ENCODE results near the gene GNRH2. TPM values are rescaled to one million over a fixed set of nuclear protein-coding genes. Genes with fewer than 3 reads are reported as not detected.
"Not testable (repeated sequence)": the region's sequence is repeated elsewhere in the genome, so short reads cannot be mapped to it uniquely, and the experiment has no call there.

GNRH2 gene
- total and polyA plus RNA-seq, 8 donors: not detected

DNA sequence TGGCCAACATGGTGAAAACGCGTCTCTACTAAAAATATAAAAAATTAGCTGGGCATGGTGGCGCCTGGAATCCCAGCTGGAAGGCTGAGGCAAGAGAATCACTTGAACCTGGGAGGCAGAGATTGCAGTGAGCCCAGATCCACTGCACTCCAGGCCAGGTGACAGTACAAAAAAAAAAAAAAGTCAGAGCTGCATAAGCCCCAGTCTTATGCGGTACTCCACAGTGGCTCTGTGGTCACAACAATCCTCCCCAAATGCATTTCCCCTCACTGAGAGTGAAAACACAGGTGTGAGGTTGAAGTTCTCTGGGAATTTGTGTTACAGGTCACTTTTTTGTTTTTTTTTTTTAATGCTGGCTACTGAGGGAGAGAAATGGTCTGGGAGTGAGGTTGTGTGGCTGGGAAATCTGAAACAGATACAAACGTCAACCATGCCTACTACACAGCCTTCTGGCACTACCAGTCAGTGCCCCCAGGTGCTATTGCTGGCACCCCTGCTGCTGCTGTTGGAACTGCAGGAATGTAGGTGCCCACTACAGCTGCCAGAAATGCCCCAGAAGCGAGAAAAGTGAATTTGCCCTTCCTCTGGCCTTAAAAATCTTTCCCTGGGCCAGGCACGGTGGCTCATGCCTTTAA, 8.1 kb downstream of the GNRH2 start:
- peaks cover 0 to 8% (median 6%) of the 10 kb centered on the region in 3 donors for H3K4me1 ChIP-seq
- DNase-seq (no peak), FAIRE-seq (no peak), ATAC-seq (no peak)
- intact Hi-C loops (cut with DNase I): loop anchor here in 1 of 3 donors (10.0 kb wide), 1 partner anchor 63 kb away; no protein-coding TSS in a partner anchor
- TF ChIP-seq, protein P1, sequence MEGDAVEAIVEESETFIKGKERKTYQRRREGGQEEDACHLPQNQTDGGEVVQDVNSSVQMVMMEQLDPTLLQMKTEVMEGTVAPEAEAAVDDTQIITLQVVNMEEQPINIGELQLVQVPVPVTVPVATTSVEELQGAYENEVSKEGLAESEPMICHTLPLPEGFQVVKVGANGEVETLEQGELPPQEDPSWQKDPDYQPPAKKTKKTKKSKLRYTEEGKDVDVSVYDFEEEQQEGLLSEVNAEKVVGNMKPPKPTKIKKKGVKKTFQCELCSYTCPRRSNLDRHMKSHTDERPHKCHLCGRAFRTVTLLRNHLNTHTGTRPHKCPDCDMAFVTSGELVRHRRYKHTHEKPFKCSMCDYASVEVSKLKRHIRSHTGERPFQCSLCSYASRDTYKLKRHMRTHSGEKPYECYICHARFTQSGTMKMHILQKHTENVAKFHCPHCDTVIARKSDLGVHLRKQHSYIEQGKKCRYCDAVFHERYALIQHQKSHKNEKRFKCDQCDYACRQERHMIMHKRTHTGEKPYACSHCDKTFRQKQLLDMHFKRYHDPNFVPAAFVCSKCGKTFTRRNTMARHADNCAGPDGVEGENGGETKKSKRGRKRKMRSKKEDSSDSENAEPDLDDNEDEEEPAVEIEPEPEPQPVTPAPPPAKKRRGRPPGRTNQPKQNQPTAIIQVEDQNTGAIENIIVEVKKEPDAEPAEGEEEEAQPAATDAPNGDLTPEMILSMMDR (IDR thresholded peaks at IDR 0.05): no peak
- H3K9me3 ChIP-seq: no peaks in the 10 kb centered on the region
- H3K36me3 ChIP-seq: peaks cover 0 to 14% (median 11%) of the 10 kb centered on the region in 3 donors
- 72 to 78% methylated on average over 7 of the region's 7 CpGs for WGBS, 2 donors
- H3K4me3 ChIP-seq: no peak overlapping the region
- no peak overlapping the region for H3K27ac ChIP-seq
- H3K27me3 ChIP-seq: no peaks in the 10 kb centered on the region

DNA sequence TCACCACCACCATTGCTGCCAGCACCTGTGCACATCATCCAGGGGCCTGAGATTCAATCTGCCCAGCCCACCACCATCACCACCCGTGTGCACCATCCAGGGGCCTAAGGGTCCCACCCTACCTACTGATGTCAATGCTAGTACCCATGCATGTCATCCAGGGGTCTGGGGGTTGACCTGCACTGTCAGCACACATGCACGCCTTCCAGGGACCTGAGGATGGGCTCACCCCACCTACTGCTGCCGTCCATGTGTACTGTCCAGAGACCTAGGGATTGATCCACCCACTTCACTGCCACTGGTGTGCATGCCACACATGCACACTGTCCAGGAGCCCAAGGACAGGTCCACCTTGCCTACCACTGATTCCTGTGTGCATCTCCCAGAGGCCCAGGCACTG, 16.1 kb downstream of the GNRH2 start:
- no peak for DNase-seq
- WGBS, 2 donors: 76 to 93% methylated on average over 3 of the region's 3 CpGs

DNA sequence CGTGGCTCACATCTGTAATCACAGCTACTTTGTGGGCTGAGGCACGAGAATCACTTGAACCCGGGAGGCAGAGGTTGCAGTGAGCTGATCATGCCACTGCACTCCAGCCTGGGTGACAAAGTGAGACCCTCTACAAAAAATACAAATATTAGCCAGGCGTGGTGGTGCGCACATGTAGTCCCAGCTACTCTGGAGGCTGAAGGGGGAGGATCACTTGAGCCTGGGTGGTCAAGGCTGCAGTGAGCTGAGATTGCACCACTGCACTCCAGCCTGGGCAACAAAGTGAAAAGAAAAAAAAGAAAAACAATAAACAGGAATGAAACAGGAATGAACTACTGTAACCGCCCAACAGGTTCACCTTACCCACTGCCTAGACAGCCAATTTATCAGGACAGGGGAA, 20.7 kb downstream of the GNRH2 start:
- 71 to 73% methylated on average over 6 of the region's 6 CpGs for WGBS, 2 donors
- FAIRE-seq; H3K4me1 ChIP-seq; H3K36me3 ChIP-seq; ATAC-seq; H3K9me3 ChIP-seq; H3K27ac ChIP-seq; intact Hi-C loops (cut with DNase I); H3K27me3 ChIP-seq; H3K4me3 ChIP-seq; DNase-seq: not testable (repeated sequence)

More for the DNA sequence above, 16.1 kb downstream of the GNRH2 start:
- intact Hi-C loops (cut with DNase I): loop anchor here in 1 of 3 donors (10.0 kb wide), 1 partner anchor 55 kb away; no protein-coding TSS in a partner anchor
- no peaks in the 10 kb centered on the region for H3K4me1 ChIP-seq
- H3K27me3 ChIP-seq: no peaks in the 10 kb centered on the region
- no peaks in the 10 kb centered on the region for H3K36me3 ChIP-seq
- H3K4me3 ChIP-seq: no peak overlapping the region
- H3K9me3 ChIP-seq: no peaks in the 10 kb centered on the region
- FAIRE-seq: no peak
- no peak for ATAC-seq
- TF ChIP-seq, protein P1 (IDR thresholded peaks at IDR 0.05): no peak
- no peak overlapping the region for H3K27ac ChIP-seq

DNA sequence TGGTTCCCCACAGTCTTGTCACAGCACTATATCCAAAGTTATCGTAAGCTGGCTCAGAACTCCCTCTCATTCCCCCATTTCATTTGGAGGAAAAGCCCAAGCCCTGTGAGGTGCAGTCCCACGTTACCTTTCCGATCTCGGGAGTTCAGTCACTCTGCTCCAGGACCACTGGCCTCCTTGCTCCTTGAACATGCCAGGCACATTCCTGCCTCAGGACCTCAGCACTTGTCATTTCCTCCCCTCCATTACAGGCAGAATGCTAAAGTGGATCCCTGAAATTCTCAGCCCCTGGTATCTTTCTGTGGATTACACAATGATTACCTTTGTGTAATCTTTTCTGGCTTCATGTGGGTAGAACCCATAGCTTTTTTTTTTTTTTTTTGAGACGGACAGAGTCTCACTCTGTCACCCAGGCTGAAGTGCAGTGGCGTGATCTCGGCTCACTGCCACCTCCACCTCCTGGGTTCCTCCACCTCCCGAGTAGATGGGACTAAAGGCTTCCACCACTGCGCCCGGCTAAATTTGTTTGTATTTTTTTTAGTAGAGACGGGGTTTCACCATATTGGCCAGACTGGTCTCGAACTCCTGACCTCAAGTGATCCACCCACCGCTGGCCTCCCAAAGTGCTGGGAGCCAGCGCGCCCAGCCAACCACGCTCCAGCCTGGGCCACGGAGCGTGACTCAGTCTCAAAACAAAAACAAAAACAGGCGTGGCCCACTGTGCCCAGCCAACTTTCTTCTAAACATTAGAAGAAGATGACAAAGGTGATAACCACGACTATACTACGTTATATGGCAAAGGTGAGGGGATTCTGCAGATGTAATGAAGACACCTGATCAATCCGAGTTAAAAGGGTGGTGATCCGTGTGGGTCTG, 24.0 kb downstream of the GNRH2 start:
- DNase-seq (no peak), ATAC-seq (no peak), FAIRE-seq (no peak)
- intact Hi-C loops (cut with DNase I): no loop called here
- Histone ChIP-seq H3K4me1 (no peaks in the 10 kb centered on the region), H3K4me3 (no peak overlapping the region), H3K36me3 (no peaks in the 10 kb centered on the region), H3K27me3 (no peaks in the 10 kb centered on the region), H3K9me3 (no peaks in the 10 kb centered on the region), H3K27ac (no peak overlapping the region)
- TF ChIP-seq, protein P1 (IDR thresholded peaks at IDR 0.05): no peak
- 65 to 81% methylated on average over 23 of the region's 23 CpGs for WGBS, 2 donors

- DNase-seq: no peak
- TF ChIP-seq, protein P1 (IDR thresholded peaks at IDR 0.05): no peak
- no peaks in the 10 kb centered on the region for H3K9me3 ChIP-seq
- H3K27ac ChIP-seq: no peak overlapping the region
- H3K4me3 ChIP-seq: no peak overlapping the region
- no peaks in the 10 kb centered on the region for H3K27me3 ChIP-seq
- no peak for ATAC-seq
- WGBS, 2 donors: 64 to 69% methylated on average over 8 of the region's 8 CpGs
- H3K36me3 ChIP-seq: no peaks in the 10 kb centered on the region
- FAIRE-seq: no peak
- intact Hi-C loops (cut with DNase I): no loop called here
- no peaks in the 10 kb centered on the region for H3K4me1 ChIP-seq
Observed at GRCh38 chr20:3068075-3068474, 24.7 kb downstream of the GNRH2 start.

All from pancreas (tissue), 10 donors.